Measurements from ENCODE around the gene THSD1. TPM values are rescaled to one million over a fixed set of nuclear protein-coding genes. Genes with fewer than 3 reads are reported as not detected.
"Not testable (repeated sequence)": the region's sequence is repeated elsewhere in the genome, so short reads cannot be mapped to it uniquely, and the experiment has no call there.

Gene THSD1
- polyA plus RNA-seq, 1 of the 3 experiments (the other 2 are of a cell fraction): 8.9 TPM

- Histone ChIP-seq H3K9me2 (no peaks in the 10 kb centered on the region), H3K36me3 (replicated peaks in 1 of 2; ENCODE audit: control insufficient read depth in 1 of 2, insufficient read depth in 2 of 2, low read length in 1 of 2) (no peaks in the 10 kb centered on the region), H3K27me3 (ENCODE audit: insufficient read depth) (no peaks in the 10 kb centered on the region), H3K4me2 (no peak overlapping the region), H3K79me2 (ENCODE audit: insufficient read depth) (no peaks in the 10 kb centered on the region), H3K4me3 (ENCODE audit: low read depth in 2 of 2, low read length in 1 of 2) (no peak overlapping the region), H4K20me1 (ENCODE audit: insufficient read depth) (no peaks in the 10 kb centered on the region), H3K4me1 (ENCODE audit: control insufficient read depth in 1 of 2, insufficient read depth in 2 of 2, low read depth in 1 of 2, low read length in 1 of 2) (no peaks in the 10 kb centered on the region; a peak in 1 of 4 replicates), H3F3A (replicated peaks; ENCODE audit: insufficient read depth) (peaks cover 11% of the 10 kb centered on the region), H2AFZ (ENCODE audit: low read depth) (no peak overlapping the region), H3K27ac (ENCODE audit: low read depth in 2 of 2, low read length in 1 of 2) (no peak overlapping the region), H3K9me3 (no peaks in the 10 kb centered on the region), H3K9ac (no peak overlapping the region)
- TF ChIP-seq IRF3 (IDR thresholded peaks at IDR 0.05; ENCODE audit: low read depth, low read length): no peak
- ChIA-PET CTCF (interaction anchor here (1.4 to 2.5 kb wide), 3 partner anchors 8 to 76 kb away, joined by 3 to 14 read pairs (median 5); partner anchors contain the start of gene VPS36), POLR2A (no interaction called here)
- WGBS (ENCODE audit: low lambda C conversion rate): 97% methylated on average over 4 of the region's 4 CpGs
- no peak for DNase-seq
Observed at GRCh38 chr13:52374389-52374788, 31.6 kb downstream of the THSD1 start.

GRCh38 chr13:52373277-52373676 is 32.7 kb downstream of the THSD1 start:
- H2AFZ ChIP-seq (ENCODE audit: low read depth); H3K27me3 ChIP-seq (ENCODE audit: insufficient read depth); DNase-seq; H3K4me1 ChIP-seq (ENCODE audit: control insufficient read depth in 1 of 2, insufficient read depth in 2 of 2, low read depth in 1 of 2, low read length in 1 of 2); H3K9me2 ChIP-seq; H3K4me2 ChIP-seq; H3K4me3 ChIP-seq (ENCODE audit: low read depth in 2 of 2, low read length in 1 of 2); H3K27ac ChIP-seq (ENCODE audit: low read depth in 2 of 2, low read length in 1 of 2); H3K79me2 ChIP-seq (ENCODE audit: insufficient read depth); POLR2A ChIA-PET; H3K36me3 ChIP-seq (replicated peaks in 1 of 2; ENCODE audit: control insufficient read depth in 1 of 2, insufficient read depth in 2 of 2, low read length in 1 of 2); H3K9me3 ChIP-seq; H3K9ac ChIP-seq; H4K20me1 ChIP-seq (ENCODE audit: insufficient read depth): not testable (repeated sequence)
- WGBS (ENCODE audit: low lambda C conversion rate): 100% methylated on average over 1 of the region's 1 CpG
- peaks cover 11% of the 10 kb centered on the region for H3F3A ChIP-seq (replicated peaks; ENCODE audit: insufficient read depth)
- peak; percentile 26; the same call in 1 of the 2 replicates for TF ChIP-seq FOSL2 (IDR thresholded peaks at IDR 0.05; ENCODE audit: borderline replicate concordance, low read depth)
- CTCF ChIA-PET: interaction anchor here (2.5 kb wide), 1 partner anchor 77 kb away, joined by 14 read pairs; the partner anchor contains the start of gene VPS36

- Histone ChIP-seq H3K4me3 (ENCODE audit: low read depth in 2 of 2, low read length in 1 of 2) (no peak overlapping the region), H3K27ac (ENCODE audit: low read depth in 2 of 2, low read length in 1 of 2) (peak overlapping the region in 1 of 2 experiments; percentile 50; a peak in 2 of 4 replicates), H4K20me1 (ENCODE audit: insufficient read depth) (no peaks in the 10 kb centered on the region), H3K4me1 (ENCODE audit: control insufficient read depth in 1 of 2, insufficient read depth in 2 of 2, low read depth in 1 of 2, low read length in 1 of 2) (no peaks in the 10 kb centered on the region; a peak in 1 of 4 replicates), H3K27me3 (ENCODE audit: insufficient read depth) (no peaks in the 10 kb centered on the region), H2AFZ (ENCODE audit: low read depth) (no peak overlapping the region), H3K79me2 (ENCODE audit: insufficient read depth) (no peaks in the 10 kb centered on the region), H3K9me2 (no peaks in the 10 kb centered on the region), H3F3A (replicated peaks; ENCODE audit: insufficient read depth) (peaks cover 11% of the 10 kb centered on the region), H3K4me2 (peak overlapping the region; percentile 27; the same call in 1 of the 2 replicates), H3K9me3 (no peaks in the 10 kb centered on the region), H3K9ac (no peak overlapping the region), H3K36me3 (replicated peaks in 1 of 2; ENCODE audit: control insufficient read depth in 1 of 2, insufficient read depth in 2 of 2, low read length in 1 of 2) (no peaks in the 10 kb centered on the region)
- DNase-seq: peak; percentile 24
- peak; percentile 71; the same call in 1 of the 2 replicates for TF ChIP-seq FOSL2 (IDR thresholded peaks at IDR 0.05; ENCODE audit: borderline replicate concordance, low read depth)
- TF ChIP-seq FOXJ3 (CRISPR knock-in tag; IDR thresholded peaks at IDR 0.05): no peak
- no peak for TF ChIP-seq CTCF (IDR thresholded peaks at IDR 0.05)
- TF ChIP-seq MXI1 (IDR thresholded peaks at IDR 0.05; ENCODE audit: low read depth, low read length): no peak
- TF ChIP-seq PBX3 (IDR thresholded peaks at IDR 0.05): peak; percentile 58
- TF ChIP-seq JUND (IDR thresholded peaks at IDR 0.05): peak; percentile 67
- TF ChIP-seq MAX (IDR thresholded peaks at IDR 0.05; ENCODE audit: low read depth): no peak
- 0 out of 2 replicates have a peak, but pooled peaks have one; percentile 15 for TF ChIP-seq POLR2AphosphoS5 (IDR thresholded peaks at IDR 0.05; ENCODE audit: low read depth, low read length)
- TF ChIP-seq TEAD4 (IDR thresholded peaks at IDR 0.05; ENCODE audit: borderline replicate concordance, insufficient read depth): peak; percentile 17; the same call in 1 of the 2 replicates
- no peak for TF ChIP-seq CHD2 (IDR thresholded peaks at IDR 0.05; ENCODE audit: low read length, partially characterized antibody)
- TF ChIP-seq EP300 (IDR thresholded peaks at IDR 0.05; ENCODE audit: borderline replicate concordance in 1 of 2, low read depth in 1 of 2, low read length in 1 of 2): peak in 1 of 2 experiments; percentile 55; a peak in 1 of 4 replicates
- no peak; the same call in 1 of the 2 replicates for TF ChIP-seq RXRA (IDR thresholded peaks at IDR 0.05; ENCODE audit: borderline replicate concordance, low read depth)
- no peak for TF ChIP-seq YY1 (IDR thresholded peaks at IDR 0.05; ENCODE audit: low read depth)
- peak; percentile 84 for TF ChIP-seq TCF12 (IDR thresholded peaks at IDR 0.05)
- no peak for TF ChIP-seq SIN3A (IDR thresholded peaks at IDR 0.05; ENCODE audit: borderline replicate concordance, low read depth, low read length)
- WGBS (ENCODE audit: low lambda C conversion rate): 19% methylated on average over 3 of the region's 3 CpGs
- CTCF ChIA-PET: no interaction called here
- POLR2A ChIA-PET: no interaction called here
Observed at GRCh38 chr13:52371736-52372247, 34.2 kb downstream of the THSD1 start.

Data from SK-N-SH (cell line).